ENCODE data around the gene ASPSCR1.

ASPSCR1 gene

DNA sequence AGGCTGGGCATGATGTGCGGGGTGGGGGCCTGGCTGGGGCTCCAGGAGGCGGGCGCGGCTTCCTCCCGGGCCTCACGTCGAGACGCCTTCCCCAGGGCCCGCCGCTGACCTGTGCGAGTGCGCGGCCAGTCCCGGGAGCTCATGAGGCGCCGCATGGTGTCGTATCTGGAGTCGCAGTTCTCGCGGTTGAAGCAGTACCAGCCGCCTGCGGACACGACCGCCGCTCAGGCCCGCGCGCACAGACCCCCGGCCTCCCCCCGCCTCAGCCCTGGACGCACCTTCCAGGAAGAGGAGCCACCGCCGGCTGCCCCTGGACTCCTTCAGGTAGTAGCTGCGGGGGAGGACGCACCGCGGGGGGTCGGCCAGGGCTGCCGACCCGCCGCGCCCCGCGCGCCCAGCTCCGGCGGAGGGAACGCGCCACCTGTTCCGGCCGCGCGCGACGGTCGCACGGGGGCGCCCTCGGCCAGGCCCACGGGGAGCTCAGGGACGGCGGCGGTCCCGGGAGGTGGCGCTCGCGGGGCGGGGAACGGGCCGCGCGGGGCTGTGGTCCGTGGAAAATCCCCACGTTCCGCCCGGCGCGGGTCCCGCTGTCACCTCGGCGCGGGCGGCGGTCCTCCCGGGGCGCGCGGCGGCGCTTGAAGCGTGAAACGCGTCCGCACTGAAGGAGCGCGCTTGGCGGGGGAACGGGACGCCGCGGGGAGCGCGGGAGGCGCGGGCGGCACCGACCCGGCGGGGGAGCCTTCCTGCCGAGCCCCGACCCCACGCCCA lies 17.9 kb upstream of the ASPSCR1 start:
- Histone ChIP-seq H3K36me3 (ENCODE audit: control insufficient read depth, insufficient read depth, low read length) (no peaks in the 10 kb centered on the region), H3K9ac (ENCODE audit: low read length) (no peak overlapping the region), H3K4me3 (ENCODE audit: low read length) (peak overlapping the region; percentile 21), H3K27me3 (ENCODE audit: control insufficient read depth, insufficient read depth, low read length) (peaks cover 38% of the 10 kb centered on the region), H3K27ac (ENCODE audit: low read depth, low read length) (no peak overlapping the region), H3K4me1 (ENCODE audit: control insufficient read depth, insufficient read depth, low read length) (no peaks in the 10 kb centered on the region)

DNA sequence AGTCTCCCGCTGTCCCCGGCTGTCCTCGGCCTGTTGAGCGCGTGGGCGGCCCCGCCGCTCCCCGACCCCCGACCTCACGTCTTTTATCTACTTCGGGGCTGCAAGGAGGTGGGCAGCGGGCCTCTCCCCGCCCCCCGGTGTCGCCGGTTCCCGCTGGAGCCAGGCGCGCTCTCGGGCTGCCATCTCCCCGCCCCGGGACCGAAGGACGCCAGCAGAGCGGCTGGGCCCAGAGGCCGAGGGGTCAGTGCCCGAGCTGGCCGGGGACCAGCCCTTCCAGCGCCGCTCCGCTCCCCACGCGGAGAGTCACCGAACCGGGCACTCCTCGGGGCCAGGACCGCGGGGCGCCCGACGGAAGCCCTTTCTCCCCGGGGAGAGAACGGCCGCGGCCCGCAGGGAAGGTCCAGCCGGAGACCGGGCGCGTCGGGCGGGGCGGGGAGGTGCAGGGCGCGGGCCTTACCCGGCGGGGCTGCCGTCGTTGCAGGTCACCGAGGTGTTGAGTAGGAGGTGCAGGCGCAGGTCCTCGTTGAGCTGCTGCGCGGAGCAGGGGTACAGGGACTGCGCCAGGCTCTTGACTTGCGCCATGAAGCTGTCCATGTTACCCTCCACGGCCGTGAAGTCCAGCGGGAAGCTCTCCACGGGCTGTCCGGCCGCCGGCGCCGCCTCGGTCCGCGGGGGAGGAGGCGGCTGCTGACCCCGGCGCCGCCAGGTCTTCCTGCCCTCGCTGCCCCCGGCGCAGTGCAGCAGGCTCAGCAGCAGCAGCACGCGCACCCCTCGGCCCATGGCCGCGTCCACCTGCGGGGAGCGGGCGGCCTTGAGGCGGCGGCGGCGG lies 17.1 kb upstream of the ASPSCR1 start:
- Histone ChIP-seq H3K27ac (ENCODE audit: low read depth, low read length) (no peak overlapping the region), H3K4me3 (ENCODE audit: low read length) (peak overlapping the region; percentile 21), H3K4me1 (ENCODE audit: control insufficient read depth, insufficient read depth, low read length) (no peaks in the 10 kb centered on the region), H3K36me3 (ENCODE audit: control insufficient read depth, insufficient read depth, low read length) (no peaks in the 10 kb centered on the region), H3K9ac (ENCODE audit: low read length) (no peak overlapping the region), H3K27me3 (ENCODE audit: control insufficient read depth, insufficient read depth, low read length) (peaks cover 38% of the 10 kb centered on the region)

DNA sequence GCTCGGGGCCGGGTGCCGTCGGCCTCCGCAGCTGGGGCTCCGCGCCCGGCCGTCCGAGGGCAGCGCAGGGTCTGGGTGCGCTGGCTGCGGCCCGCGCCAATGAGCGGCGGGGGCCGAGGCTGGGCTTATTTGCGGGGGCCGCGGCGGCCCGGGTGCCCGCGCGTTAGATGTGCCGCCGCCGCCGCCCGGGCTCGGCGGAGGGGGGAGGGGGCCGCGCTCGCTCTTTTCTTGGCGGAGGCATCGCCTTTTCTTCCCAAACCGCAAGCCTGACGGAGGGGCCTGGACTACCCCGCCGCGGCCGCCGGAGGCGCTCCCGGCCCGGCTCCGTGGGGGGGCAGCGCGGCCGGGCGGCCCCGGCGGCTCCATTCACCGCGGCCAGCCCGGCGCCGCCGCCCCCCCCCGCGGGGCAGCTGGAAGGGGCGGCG lies 16.3 kb upstream of the ASPSCR1 start, which contains the start of gene NOTUM:
NOTUM (minus strand) TSS at position 101 of the 425 bp plus-strand sequence. CDS start 278 bp downstream, outside the sequence.
- Histone ChIP-seq H3K4me1 (ENCODE audit: control insufficient read depth, insufficient read depth, low read length) (no peaks in the 10 kb centered on the region), H3K4me3 (ENCODE audit: low read length) (peak within 1 kb of the TSS; percentile 21), H3K36me3 (ENCODE audit: control insufficient read depth, insufficient read depth, low read length) (no peaks in the 10 kb centered on the region), H3K27me3 (ENCODE audit: control insufficient read depth, insufficient read depth, low read length) (peaks cover 38% of the 10 kb centered on the region), H3K9ac (ENCODE audit: low read length) (no peak within 1 kb of the TSS), H3K27ac (ENCODE audit: low read depth, low read length) (no peak within 1 kb of the TSS)

DNA sequence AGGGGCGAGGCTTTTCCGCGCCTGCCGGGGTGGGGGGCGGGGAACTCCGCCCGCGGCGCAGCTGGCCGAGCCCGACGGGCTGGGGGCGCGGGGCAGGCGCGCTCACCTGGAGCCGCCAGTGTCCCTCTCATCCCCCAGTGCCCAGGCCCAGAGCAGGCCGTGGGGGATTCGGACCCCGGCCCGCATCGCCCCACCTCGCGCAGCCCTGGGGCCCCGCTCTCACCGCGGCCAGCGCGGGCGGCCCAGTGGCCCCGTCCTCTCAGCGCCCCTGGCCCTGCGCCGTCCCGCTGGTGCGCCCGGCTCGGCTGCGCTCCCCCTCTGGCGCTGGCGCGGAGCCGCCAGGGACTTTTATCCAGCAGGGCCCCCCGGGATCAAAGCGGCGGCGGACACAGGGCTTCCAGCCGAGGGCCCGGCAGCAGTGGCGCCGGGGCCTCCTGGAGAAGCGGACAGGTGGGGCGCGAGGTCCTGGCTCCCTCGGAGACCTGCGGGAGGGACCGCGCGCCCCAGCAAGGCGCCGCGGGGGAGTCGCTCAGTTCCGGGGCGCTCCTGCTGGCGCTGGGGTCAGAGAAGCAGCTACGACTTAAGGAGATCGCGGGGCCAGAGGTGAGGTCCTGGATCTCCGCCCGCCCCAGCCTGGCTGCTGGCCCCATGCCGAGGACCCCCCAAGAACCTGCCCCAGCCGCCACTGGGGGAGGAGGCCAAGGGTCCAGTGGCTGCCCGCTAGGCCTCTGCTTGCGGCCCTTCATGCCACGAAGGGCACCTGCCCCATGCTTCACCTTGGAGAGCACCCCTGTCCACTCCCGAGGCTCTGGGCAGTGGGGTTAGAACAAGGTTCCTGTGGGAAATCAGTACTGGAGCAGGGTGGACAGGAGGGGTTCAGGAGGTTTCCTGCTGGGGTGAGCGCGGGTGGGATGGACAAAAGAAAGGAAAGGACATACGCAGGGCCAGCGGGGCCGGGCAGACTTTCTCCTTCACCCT lies 15.6 kb upstream of the ASPSCR1 start:
- no peaks in the 10 kb centered on the region for H3K4me1 ChIP-seq (ENCODE audit: control insufficient read depth, insufficient read depth, low read length)
- H3K27me3 ChIP-seq (ENCODE audit: control insufficient read depth, insufficient read depth, low read length): peaks cover 35% of the 10 kb centered on the region
- H3K27ac ChIP-seq (ENCODE audit: low read depth, low read length): no peak overlapping the region
- no peak overlapping the region for H3K4me3 ChIP-seq (ENCODE audit: low read length)
- H3K36me3 ChIP-seq (ENCODE audit: control insufficient read depth, insufficient read depth, low read length): no peaks in the 10 kb centered on the region
- no peak overlapping the region for H3K9ac ChIP-seq (ENCODE audit: low read length)

DNA sequence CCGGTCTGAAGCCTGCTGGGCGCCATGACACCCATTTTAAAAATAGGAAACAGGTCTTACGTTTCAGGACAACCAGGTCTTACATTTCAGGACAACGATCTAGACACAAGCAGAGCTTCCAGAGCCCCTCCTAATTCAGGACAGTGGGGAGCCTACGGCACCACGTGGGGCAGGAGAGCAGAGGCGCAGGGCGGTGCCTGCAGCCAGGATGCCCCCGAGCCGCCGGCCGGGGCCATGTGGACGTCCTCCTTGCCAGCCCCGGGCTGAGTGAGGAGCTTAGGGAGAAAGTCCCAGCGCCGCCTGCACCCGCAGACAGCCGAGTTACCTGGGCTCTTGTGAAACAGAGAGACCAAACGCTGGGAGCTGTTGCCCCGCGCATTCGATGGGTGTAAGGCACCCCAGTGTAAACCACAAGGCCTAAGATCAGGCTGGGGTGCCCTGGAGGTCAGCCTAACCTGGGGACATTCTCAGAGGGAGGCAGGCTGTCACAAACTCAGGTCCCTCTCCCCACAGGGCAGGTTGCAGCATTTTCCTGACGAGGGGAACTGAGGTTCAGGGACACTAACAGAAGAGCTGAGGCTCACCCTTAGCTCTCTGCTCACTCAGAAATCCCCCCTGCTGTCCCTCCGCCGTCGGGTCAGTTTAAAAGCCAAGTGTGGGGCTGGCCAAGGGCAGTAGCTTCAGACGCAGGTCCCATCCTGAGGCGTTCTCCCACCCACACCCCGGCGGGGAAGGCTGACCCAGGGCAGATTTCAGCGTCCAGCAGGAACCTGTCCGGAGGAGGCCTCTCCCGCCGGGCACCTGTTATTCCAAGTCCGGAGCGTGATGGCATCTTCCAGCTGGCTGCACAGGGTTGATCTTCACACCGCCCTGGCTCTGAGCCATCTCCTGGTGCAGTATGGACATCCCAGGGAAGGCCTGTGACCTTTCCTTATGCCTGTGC lies 14.7 kb upstream of the ASPSCR1 start:
- H3K9ac ChIP-seq (ENCODE audit: low read length): no peak overlapping the region
- H3K27ac ChIP-seq (ENCODE audit: low read depth, low read length): no peak overlapping the region
- no peak overlapping the region for H3K4me3 ChIP-seq (ENCODE audit: low read length)
- H3K27me3 ChIP-seq (ENCODE audit: control insufficient read depth, insufficient read depth, low read length): peaks cover 35% of the 10 kb centered on the region
- no peaks in the 10 kb centered on the region for H3K4me1 ChIP-seq (ENCODE audit: control insufficient read depth, insufficient read depth, low read length)
- no peaks in the 10 kb centered on the region for H3K36me3 ChIP-seq (ENCODE audit: control insufficient read depth, insufficient read depth, low read length)

DNA sequence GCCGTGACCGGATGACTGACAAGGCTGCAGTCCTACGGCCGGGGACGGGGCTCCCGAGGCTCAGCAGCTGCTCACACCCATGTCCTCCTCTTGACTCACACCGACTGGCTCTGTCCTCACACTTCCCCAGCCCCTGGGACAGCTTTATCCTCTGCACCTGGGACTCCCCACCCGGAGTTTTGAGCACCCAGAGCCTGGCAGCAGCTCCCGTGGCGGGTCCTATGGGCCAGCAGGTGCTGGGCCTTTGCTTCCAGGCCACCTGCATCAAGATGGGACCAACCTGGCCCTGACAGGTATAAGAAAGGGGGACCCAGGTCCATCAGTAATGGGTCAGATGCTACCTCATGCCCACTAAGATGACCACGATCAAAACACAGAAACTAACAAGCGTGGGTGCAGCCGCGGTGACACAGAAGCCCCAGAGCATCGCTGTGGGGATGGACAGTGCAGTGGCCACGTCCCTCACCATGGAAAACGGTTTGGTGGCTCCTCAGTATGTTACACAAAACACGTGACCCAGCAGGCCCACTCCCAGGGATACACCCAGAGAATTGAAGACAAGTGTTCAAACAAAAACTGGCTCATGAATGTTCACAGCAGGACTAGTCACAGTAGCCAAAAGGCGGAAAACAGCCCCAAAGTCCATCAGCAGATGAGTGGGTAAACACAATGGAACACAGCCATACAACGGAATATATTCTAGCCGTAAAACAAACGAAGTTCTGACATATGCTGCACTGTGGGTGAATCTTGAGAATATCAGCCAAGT lies 13.2 kb upstream of the ASPSCR1 start:
- Histone ChIP-seq H3K36me3 (ENCODE audit: control insufficient read depth, insufficient read depth, low read length) (no peaks in the 10 kb centered on the region), H3K27me3 (ENCODE audit: control insufficient read depth, insufficient read depth, low read length) (peaks cover 26% of the 10 kb centered on the region), H3K4me3 (ENCODE audit: low read length) (no peak overlapping the region), H3K27ac (ENCODE audit: low read depth, low read length) (no peak overlapping the region), H3K9ac (ENCODE audit: low read length) (no peak overlapping the region), H3K4me1 (ENCODE audit: control insufficient read depth, insufficient read depth, low read length) (peaks cover 4% of the 10 kb centered on the region)

DNA sequence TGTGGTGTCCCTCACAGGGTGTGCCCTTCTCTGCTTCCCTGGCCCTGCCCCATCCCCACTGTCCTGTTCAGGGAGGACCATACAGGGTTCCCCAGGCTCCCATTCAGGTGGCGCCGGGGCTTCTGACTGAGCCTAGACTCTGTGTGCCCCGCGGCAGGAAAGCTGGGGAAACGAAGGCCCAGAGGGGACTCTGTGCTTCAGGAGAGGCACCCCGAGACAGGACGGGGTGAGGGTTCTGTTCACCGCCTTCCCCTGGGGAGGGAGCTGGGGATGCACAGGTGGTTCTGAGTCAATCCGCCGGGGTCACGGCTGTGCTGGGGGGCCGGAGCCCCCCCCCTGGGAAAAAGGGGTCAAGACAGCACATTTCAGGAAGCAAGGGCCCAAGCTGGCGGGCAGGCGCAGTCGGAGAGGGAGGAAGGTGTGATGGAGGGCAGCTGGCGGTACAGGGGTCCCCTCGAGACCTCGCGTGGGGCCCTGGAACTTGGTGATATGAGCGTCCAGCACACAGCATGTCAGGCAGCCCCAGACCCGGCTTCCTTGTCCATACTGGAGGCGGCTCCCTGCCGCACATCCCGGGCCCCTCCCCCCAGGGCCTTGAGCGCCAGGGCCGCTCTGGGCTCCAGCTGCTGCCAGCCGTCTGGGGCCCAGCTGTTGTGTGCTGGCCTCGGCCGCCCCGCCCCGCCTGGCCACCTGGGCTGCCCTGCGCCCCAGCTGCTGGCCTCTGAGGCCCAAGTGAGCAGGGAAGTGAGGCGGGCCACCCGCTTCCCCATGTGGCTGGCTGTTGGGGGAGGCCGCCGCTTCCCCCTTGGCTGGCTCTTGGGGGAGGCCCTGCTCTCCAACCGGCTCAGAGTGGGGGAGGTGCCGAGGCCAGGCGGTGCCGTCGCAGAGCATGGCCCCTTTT lies 10.8 kb upstream of the ASPSCR1 start:
- Histone ChIP-seq H3K4me1 (ENCODE audit: control insufficient read depth, insufficient read depth, low read length) (peaks cover 4% of the 10 kb centered on the region), H3K36me3 (ENCODE audit: control insufficient read depth, insufficient read depth, low read length) (no peaks in the 10 kb centered on the region), H3K27ac (ENCODE audit: low read depth, low read length) (no peak overlapping the region), H3K4me3 (ENCODE audit: low read length) (peak overlapping the region; percentile 7), H3K9ac (ENCODE audit: low read length) (no peak overlapping the region), H3K27me3 (ENCODE audit: control insufficient read depth, insufficient read depth, low read length) (peaks cover 18% of the 10 kb centered on the region)

DNA sequence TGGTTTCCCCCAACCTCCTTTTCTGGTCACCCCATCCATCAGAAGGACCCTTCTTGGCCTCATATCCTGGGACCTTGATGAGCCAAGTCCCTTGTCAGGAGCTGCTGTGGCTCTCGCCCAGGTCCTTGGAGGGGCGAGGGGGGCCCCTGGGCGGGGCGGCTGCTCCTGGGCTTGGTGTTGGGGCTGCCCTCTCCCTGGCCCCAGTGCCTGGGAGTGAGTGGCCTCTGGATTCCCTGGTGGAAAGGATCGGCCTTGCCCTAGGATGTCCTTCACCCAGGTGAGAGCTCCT lies 10.2 kb upstream of the ASPSCR1 start:
- Histone ChIP-seq H3K4me1 (ENCODE audit: control insufficient read depth, insufficient read depth, low read length) (peaks cover 4% of the 10 kb centered on the region), H3K9ac (ENCODE audit: low read length) (no peak overlapping the region), H3K4me3 (ENCODE audit: low read length) (peak overlapping the region; percentile 7), H3K27me3 (ENCODE audit: control insufficient read depth, insufficient read depth, low read length) (peaks cover 12% of the 10 kb centered on the region), H3K27ac (ENCODE audit: low read depth, low read length) (no peak overlapping the region), H3K36me3 (ENCODE audit: control insufficient read depth, insufficient read depth, low read length) (no peaks in the 10 kb centered on the region)

DNA sequence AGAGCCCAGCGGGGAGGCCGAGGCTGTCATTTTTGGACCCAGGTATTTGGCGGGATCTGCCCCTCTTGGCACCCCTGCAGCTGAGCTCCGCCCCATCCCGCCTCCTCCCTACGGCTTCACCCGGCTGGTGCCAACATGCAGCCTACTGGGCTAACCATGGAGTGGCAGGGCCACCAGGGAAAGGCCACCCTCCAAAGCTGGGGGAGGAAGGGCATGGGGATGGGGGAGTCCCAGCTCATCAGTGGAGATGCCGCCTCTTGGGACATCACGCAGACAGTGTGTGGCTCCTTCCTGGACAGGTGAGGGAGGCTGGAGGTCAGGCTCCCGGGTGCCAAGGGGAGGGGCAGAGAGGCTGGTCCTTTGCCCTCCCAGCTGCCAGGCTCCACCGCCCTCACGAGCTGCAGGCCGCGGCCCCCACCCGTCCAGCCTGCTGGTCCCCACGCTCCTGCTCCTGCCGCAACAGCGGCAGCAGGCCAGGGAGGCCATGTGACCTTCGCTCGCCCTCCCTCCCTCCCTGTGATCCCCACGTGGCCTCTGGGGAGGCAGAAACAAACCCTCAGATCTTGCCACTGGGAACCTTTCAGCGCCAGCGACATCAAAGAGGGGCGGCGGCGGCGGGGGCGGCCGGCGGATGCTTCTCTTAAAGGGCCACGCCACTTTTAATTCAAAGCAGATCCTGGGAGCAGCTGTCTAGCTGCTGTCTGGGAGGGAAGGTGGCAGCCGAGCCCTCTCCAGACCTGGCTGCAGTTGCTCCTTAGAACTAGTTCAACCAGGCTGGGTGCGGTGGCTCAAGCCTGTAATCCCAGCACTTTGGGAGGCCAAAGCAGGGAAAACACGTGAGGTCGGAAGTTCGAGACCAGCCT lies 9.7 kb upstream of the ASPSCR1 start:
- Histone ChIP-seq H3K9ac (ENCODE audit: low read length) (no peak overlapping the region), H3K4me3 (ENCODE audit: low read length) (peak overlapping the region; percentile 48), H3K4me1 (ENCODE audit: control insufficient read depth, insufficient read depth, low read length) (peaks cover 4% of the 10 kb centered on the region), H3K27me3 (ENCODE audit: control insufficient read depth, insufficient read depth, low read length) (peaks cover 9% of the 10 kb centered on the region), H3K27ac (ENCODE audit: low read depth, low read length) (no peak overlapping the region), H3K36me3 (ENCODE audit: control insufficient read depth, insufficient read depth, low read length) (no peaks in the 10 kb centered on the region)

DNA sequence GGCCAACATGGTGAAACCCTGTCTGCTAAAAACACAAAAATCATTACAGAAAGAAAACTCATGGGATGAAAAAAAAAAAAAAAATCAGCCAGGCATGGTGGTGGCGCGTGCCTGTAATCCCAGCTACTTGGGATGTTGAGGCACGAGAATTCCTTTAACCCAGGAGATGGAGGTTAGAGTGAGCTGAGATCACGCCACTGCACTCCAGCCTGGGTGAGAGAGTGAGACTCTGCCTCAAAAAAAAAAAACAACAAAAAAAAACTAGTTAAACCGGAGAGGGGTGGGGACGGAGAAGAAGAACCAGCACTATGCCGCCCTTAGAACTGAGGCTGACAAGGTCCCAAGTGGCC lies 9.1 kb upstream of the ASPSCR1 start:
- Histone ChIP-seq H3K4me3 (ENCODE audit: low read length) (peak overlapping the region; percentile 48), H3K36me3 (ENCODE audit: control insufficient read depth, insufficient read depth, low read length) (no peaks in the 10 kb centered on the region), H3K9ac (ENCODE audit: low read length) (no peak overlapping the region), H3K4me1 (ENCODE audit: control insufficient read depth, insufficient read depth, low read length) (peaks cover 4% of the 10 kb centered on the region), H3K27ac (ENCODE audit: low read depth, low read length) (no peak overlapping the region), H3K27me3 (ENCODE audit: control insufficient read depth, insufficient read depth, low read length) (peaks cover 4% of the 10 kb centered on the region)
